ENCODE results near the gene STYXL2.
A peak's percentile ranks its signal among the peaks of the same experiment; 100 is the strongest.

Gene STYXL2

GRCh38 chr1:167056529-167057231 is 37.2 kb upstream of the STYXL2 start:
- no peak for ATAC-seq
- no peak for TF ChIP-seq ZC3H10 (CRISPR knock-in tag; IDR thresholded peaks at IDR 0.05)
- no peak for TF ChIP-seq ZFP30 (CRISPR knock-in tag; IDR thresholded peaks at IDR 0.05)
- TF ChIP-seq TOX (CRISPR knock-in tag; IDR thresholded peaks at IDR 0.05; ENCODE audit: borderline replicate concordance): no peak
- TF ChIP-seq SNAI2 (CRISPR knock-in tag; IDR thresholded peaks at IDR 0.05): no peak
- no peak for TF ChIP-seq POU6F1 (CRISPR knock-in tag; IDR thresholded peaks at IDR 0.05; ENCODE audit: borderline replicate concordance, low read depth)
- TF ChIP-seq CSDC2 (CRISPR knock-in tag; IDR thresholded peaks at IDR 0.05): no peak
- TF ChIP-seq BACH2 (CRISPR knock-in tag; IDR thresholded peaks at IDR 0.05; ENCODE audit: borderline replicate concordance): no peak
- TF ChIP-seq RARB (CRISPR knock-in tag; IDR thresholded peaks at IDR 0.05): no peak
- no peak for TF ChIP-seq ZNF70 (CRISPR knock-in tag; IDR thresholded peaks at IDR 0.05)

GRCh38 chr1:167057241-167057688 is 36.6 kb upstream of the STYXL2 start:
- TF ChIP-seq PPARA (CRISPR knock-in tag; IDR thresholded peaks at IDR 0.05; ENCODE audit: borderline replicate concordance) (no peak), GLIS3 (CRISPR knock-in tag; IDR thresholded peaks at IDR 0.05) (no peak), ZC3H10 (CRISPR knock-in tag; IDR thresholded peaks at IDR 0.05) (no peak), TOX (CRISPR knock-in tag; IDR thresholded peaks at IDR 0.05; ENCODE audit: borderline replicate concordance) (no peak), CSRNP3 (CRISPR knock-in tag; IDR thresholded peaks at IDR 0.05) (no peak), ZFP3 (CRISPR knock-in tag; IDR thresholded peaks at IDR 0.05) (no peak), ARNTL (CRISPR knock-in tag; IDR thresholded peaks at IDR 0.05; ENCODE audit: borderline replicate concordance, low read depth) (no peak), POU6F1 (CRISPR knock-in tag; IDR thresholded peaks at IDR 0.05; ENCODE audit: borderline replicate concordance, low read depth) (no peak), SNAI2 (CRISPR knock-in tag; IDR thresholded peaks at IDR 0.05) (no peak), ZNF8 (CRISPR knock-in tag; IDR thresholded peaks at IDR 0.05) (no peak), BACH2 (CRISPR knock-in tag; IDR thresholded peaks at IDR 0.05; ENCODE audit: borderline replicate concordance) (no peak)
- peak; percentile 51 for ATAC-seq

GRCh38 chr1:167059045-167059808 is 34.6 kb upstream of the STYXL2 start:
- ATAC-seq: peak; percentile 81
- no peak for TF ChIP-seq CSDC2 (CRISPR knock-in tag; IDR thresholded peaks at IDR 0.05)
- no peak for TF ChIP-seq GLIS3 (CRISPR knock-in tag; IDR thresholded peaks at IDR 0.05)
- TF ChIP-seq ISL1 (CRISPR knock-in tag; IDR thresholded peaks at IDR 0.05): no peak
- no peak for TF ChIP-seq TOX (CRISPR knock-in tag; IDR thresholded peaks at IDR 0.05; ENCODE audit: borderline replicate concordance)
- no peak for TF ChIP-seq ZNF565 (CRISPR knock-in tag; conservative IDR thresholded peaks at IDR 0.05; ENCODE audit: low read depth)
- no peak for TF ChIP-seq ZNF8 (CRISPR knock-in tag; IDR thresholded peaks at IDR 0.05)
- no peak for TF ChIP-seq BACH2 (CRISPR knock-in tag; IDR thresholded peaks at IDR 0.05; ENCODE audit: borderline replicate concordance)

GRCh38 chr1:167059809-167060107 is 34.1 kb upstream of the STYXL2 start:
- ATAC-seq: no peak
- TF ChIP-seq CREB5 (CRISPR knock-in tag; IDR thresholded peaks at IDR 0.05; ENCODE audit: low read depth): no peak
- TF ChIP-seq POU6F1 (CRISPR knock-in tag; IDR thresholded peaks at IDR 0.05; ENCODE audit: borderline replicate concordance, low read depth): no peak
- TF ChIP-seq ZNF8 (CRISPR knock-in tag; IDR thresholded peaks at IDR 0.05): no peak
- no peak for TF ChIP-seq RARB (CRISPR knock-in tag; IDR thresholded peaks at IDR 0.05)
- TF ChIP-seq ZNF70 (CRISPR knock-in tag; IDR thresholded peaks at IDR 0.05): no peak
- no peak for TF ChIP-seq PATZ1 (CRISPR knock-in tag; IDR thresholded peaks at IDR 0.05; ENCODE audit: borderline replicate concordance)
- no peak for TF ChIP-seq ZFP3 (CRISPR knock-in tag; IDR thresholded peaks at IDR 0.05)
- no peak for TF ChIP-seq TCF4 (CRISPR knock-in tag; IDR thresholded peaks at IDR 0.05; ENCODE audit: borderline replicate concordance)
- no peak for TF ChIP-seq CSRNP3 (CRISPR knock-in tag; IDR thresholded peaks at IDR 0.05)
- TF ChIP-seq ARNTL (CRISPR knock-in tag; IDR thresholded peaks at IDR 0.05; ENCODE audit: borderline replicate concordance, low read depth): no peak
- TF ChIP-seq PPARA (CRISPR knock-in tag; IDR thresholded peaks at IDR 0.05; ENCODE audit: borderline replicate concordance): no peak
- TF ChIP-seq ZFP30 (CRISPR knock-in tag; IDR thresholded peaks at IDR 0.05): no peak
- TF ChIP-seq ISL1 (CRISPR knock-in tag; IDR thresholded peaks at IDR 0.05): no peak
- TF ChIP-seq OSR1 (CRISPR knock-in tag; IDR thresholded peaks at IDR 0.05): no peak
- TF ChIP-seq ESRRG (CRISPR knock-in tag; IDR thresholded peaks at IDR 0.05): no peak
